ENCODE results near the gene RPS6KC1.

- TF ChIP-seq CTCF (conservative IDR thresholded peaks at IDR 0.05; ENCODE audit: low read length), result no peak
- TF ChIP-seq EZH2phosphoT487 (IDR thresholded peaks at IDR 0.05; ENCODE audit: borderline replicate concordance, low read depth, low read length), result no peak
Measured at GRCh38 chr1:213125643-213126042, 74.6 kb downstream of the RPS6KC1 start.
